ENCODE measurements around the gene AKAP6.

GRCh38 chr14:32366986-32367385 is 37.9 kb downstream of the AKAP6 start:
- TF ChIP-seq, protein P1, sequence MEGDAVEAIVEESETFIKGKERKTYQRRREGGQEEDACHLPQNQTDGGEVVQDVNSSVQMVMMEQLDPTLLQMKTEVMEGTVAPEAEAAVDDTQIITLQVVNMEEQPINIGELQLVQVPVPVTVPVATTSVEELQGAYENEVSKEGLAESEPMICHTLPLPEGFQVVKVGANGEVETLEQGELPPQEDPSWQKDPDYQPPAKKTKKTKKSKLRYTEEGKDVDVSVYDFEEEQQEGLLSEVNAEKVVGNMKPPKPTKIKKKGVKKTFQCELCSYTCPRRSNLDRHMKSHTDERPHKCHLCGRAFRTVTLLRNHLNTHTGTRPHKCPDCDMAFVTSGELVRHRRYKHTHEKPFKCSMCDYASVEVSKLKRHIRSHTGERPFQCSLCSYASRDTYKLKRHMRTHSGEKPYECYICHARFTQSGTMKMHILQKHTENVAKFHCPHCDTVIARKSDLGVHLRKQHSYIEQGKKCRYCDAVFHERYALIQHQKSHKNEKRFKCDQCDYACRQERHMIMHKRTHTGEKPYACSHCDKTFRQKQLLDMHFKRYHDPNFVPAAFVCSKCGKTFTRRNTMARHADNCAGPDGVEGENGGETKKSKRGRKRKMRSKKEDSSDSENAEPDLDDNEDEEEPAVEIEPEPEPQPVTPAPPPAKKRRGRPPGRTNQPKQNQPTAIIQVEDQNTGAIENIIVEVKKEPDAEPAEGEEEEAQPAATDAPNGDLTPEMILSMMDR (conservative IDR thresholded peaks at IDR 0.05), result no peak
- TF ChIP-seq ZFX (IDR thresholded peaks at IDR 0.05), result no peak
